Motor neuron (in vitro differentiated cells): ENCODE data around the gene REV1. TPM values are rescaled to one million over a fixed set of nuclear protein-coding genes. Genes with fewer than 3 reads are reported as not detected.
"Not testable (repeated sequence)": the region's sequence is repeated elsewhere in the genome, so short reads cannot be mapped to it uniquely, and the experiment has no call there.

ENCODE experiments used
- ATAC-seq, 8 experiments: fragments of 200-7000 bp; cut with Tn5 transposase; replicated peaks in 6 of 8; 2 replicates each; pipeline ENCODE4 v1.8.0; 2021; ENCODE audit warnings: mild to moderate bottlenecking in 8 of 8, moderate library complexity in 8 of 8
- H3K27ac ChIP-seq, 2 donors: fragments of 250-450 bp; sonication (Bioruptor Pico); 2 replicates each; pipeline ENCODE4 v1.9.0; 2021; ENCODE audit warnings: antibody characterized with exemption in 2 of 2, mild to moderate bottlenecking in 2 of 2, moderate library complexity in 1 of 2
- H3K4me1 ChIP-seq, 2 donors: fragments of 250-450 bp; sonication (Bioruptor Pico); replicated peaks in 1 of 2; 2 replicates each; pipeline ENCODE4 v1.6.1; 2021; ENCODE audit warnings: antibody characterized with exemption in 2 of 2, mild to moderate bottlenecking in 2 of 2, moderate library complexity in 1 of 2
- H3K4me3 ChIP-seq, 5 donors: fragments of 250-450 bp; sonication (Bioruptor Pico); 2 replicates each; pipeline ENCODE4 v1.9.0; 2021; ENCODE audit warnings: antibody characterized with exemption in 5 of 5, mild to moderate bottlenecking in 5 of 5, moderate library complexity in 4 of 5
- WGBS, 10 experiments: fragments of 450-650 bp; shearing (Covaris generic); methylation state at CpG; one replicate each; pipeline ENCODE4 v1.0.0; 2022; 5-methylcytosine and 5-hydroxymethylcytosine counted together
- in situ Hi-C, 9 experiments: fragments of 400-800 bp; cut with MboI; loops; one replicate each; pipeline ENCODE4 v1.15.0; 2021; ENCODE audit warnings: low sequenced_read_pairs in 9 of 9, low pct_unique_long_range_greater_than_20kb in 2 of 9; ENCODE audit not compliant: unreplicated experiment in 9 of 9
- total RNA-seq, 8 experiments: library from RNA; unstranded; fragments of 300-600 nt; gene quantifications; 2 replicates each; pipeline versions ENCODE4 v1.2.3 to v1.2.4, GENCODE V29; 2022

Gene REV1
- total RNA-seq, 8 experiments from 2014 or later = 18.8 to 66.7 (median 34.5) TPM

GRCh38 chr2:99481527-99481926 is 8.3 kb downstream of the REV1 start:
- 83 to 100% (median 89%) methylated on average over 1 to 2 of the region's 2 CpGs; no CpG with 5 or more reads in 6 of the 10 experiments for WGBS, 10 experiments
- in situ Hi-C loops = loop anchor here in 1 of 9 experiments (25.0 kb wide), 1 partner anchor 294 kb away; the partner anchor contains the start of genes MITD1 and MRPL30
- Histone ChIP-seq H3K4me3 (no peak overlapping the region), H3K4me1 (peaks cover 0 to 6% of the 10 kb centered on the region in 2 donors), H3K27ac (no peak overlapping the region)
- no peak for ATAC-seq

- H3K4me3 ChIP-seq = no peak overlapping the region
- in situ Hi-C loops = loop anchor here in 1 of 9 experiments (25.0 kb wide), 1 partner anchor 293 kb away; the partner anchor contains the start of genes MITD1 and MRPL30
- H3K4me1 ChIP-seq = peaks cover 0 to 6% of the 10 kb centered on the region in 2 donors
- no peak overlapping the region for H3K27ac ChIP-seq
- no peak for ATAC-seq
- 38 to 100% (median 100%) methylated on average over 1 of the region's 1 CpG; no CpG with 5 or more reads in 1 of the 10 experiments for WGBS, 10 experiments
These were observed 9.4 kb downstream of the REV1 start for GRCh38 chr2:99480390-99480789.

- Histone ChIP-seq H3K4me3 (no peak overlapping the region), H3K27ac (no peak overlapping the region), H3K4me1 (no peaks in the 10 kb centered on the region)
- ATAC-seq = no peak
- in situ Hi-C loops = loop anchor here in 1 of 9 experiments (25.0 kb wide), 1 partner anchor 291 kb away; the partner anchor contains the start of genes MITD1 and MRPL30
- 40 to 100% (median 82%) methylated on average over 1 to 5 of the region's 5 CpGs for WGBS, 10 experiments
These were observed 11.2 kb downstream of the REV1 start for GRCh38 chr2:99478632-99479031.

- 80 to 100% (median 97%) methylated on average over 1 to 6 of the region's 6 CpGs; no CpG with 5 or more reads in 2 of the 10 experiments for WGBS, 10 experiments
- H3K4me3 ChIP-seq = no peak overlapping the region
- in situ Hi-C loops = loop anchor here in 1 of 9 experiments (25.0 kb wide), 1 partner anchor 290 kb away; the partner anchor contains the start of genes MITD1 and MRPL30
- no peak for ATAC-seq
- H3K4me1 ChIP-seq = no peaks in the 10 kb centered on the region
- no peak overlapping the region for H3K27ac ChIP-seq
These were observed 12.8 kb downstream of the REV1 start for GRCh38 chr2:99477054-99477453.

GRCh38 chr2:99476629-99477028 is 13.2 kb downstream of the REV1 start:
- no peak for ATAC-seq
- Histone ChIP-seq H3K27ac (no peak overlapping the region), H3K4me1 (peaks cover 0 to 4% of the 10 kb centered on the region in 2 donors), H3K4me3 (no peak overlapping the region)
- in situ Hi-C loops = loop anchor here in 1 of 9 experiments (25.0 kb wide), 1 partner anchor 289 kb away; the partner anchor contains the start of genes MITD1 and MRPL30
- WGBS, 10 experiments = 95 to 100% (median 100%) methylated on average over 2 to 3 of the region's 3 CpGs; no CpG with 5 or more reads in 4 of the 10 experiments

- not testable (repeated sequence) for ATAC-seq, H3K27ac ChIP-seq, H3K4me3 ChIP-seq, H3K4me1 ChIP-seq
- 54 to 100% (median 92%) methylated on average over 1 to 4 of the region's 4 CpGs for WGBS, 10 experiments
- in situ Hi-C loops = loop anchor here in 1 of 9 experiments (25.0 kb wide), 1 partner anchor 288 kb away; the partner anchor contains the start of genes MITD1 and MRPL30
These were observed 14.7 kb downstream of the REV1 start for GRCh38 chr2:99475095-99475494.

- Histone ChIP-seq H3K27ac (no peak overlapping the region), H3K4me1 (peaks cover 0 to 4% of the 10 kb centered on the region in 2 donors), H3K4me3 (no peak overlapping the region)
- ATAC-seq = no peak
- in situ Hi-C loops = no loop called here
- 17 to 86% (median 68%) methylated on average over 1 to 2 of the region's 2 CpGs for WGBS, 10 experiments
These were observed 16.2 kb downstream of the REV1 start for GRCh38 chr2:99473518-99474083.

- ATAC-seq = no peak
- Histone ChIP-seq H3K4me3 (no peak overlapping the region), H3K27ac (no peak overlapping the region), H3K4me1 (peaks cover 0 to 4% of the 10 kb centered on the region in 2 donors)
- 86 to 100% (median 100%) methylated on average over 1 of the region's 1 CpG; no CpG with 5 or more reads in 3 of the 10 experiments for WGBS, 10 experiments
- in situ Hi-C loops = no loop called here
These were observed 17.2 kb downstream of the REV1 start for GRCh38 chr2:99472600-99472960.

GRCh38 chr2:99471654-99472599 is 17.9 kb downstream of the REV1 start:
- Histone ChIP-seq H3K4me1 (peaks cover 0 to 4% of the 10 kb centered on the region in 2 donors), H3K4me3 (no peak overlapping the region), H3K27ac (no peak overlapping the region)
- WGBS, 10 experiments = 61 to 100% (median 79%) methylated on average over 4 to 7 of the region's 7 CpGs
- peak in 1 of 8 experiments; percentile 44 for ATAC-seq
- in situ Hi-C loops = no loop called here

- in situ Hi-C loops = no loop called here
These were observed 18.9 kb downstream of the REV1 start for GRCh38 chr2:99470957-99471356.

GRCh38 chr2:99470459-99470858 is 19.4 kb downstream of the REV1 start:
- ATAC-seq, H3K4me1 ChIP-seq, in situ Hi-C loops, H3K27ac ChIP-seq, H3K4me3 ChIP-seq: not testable (repeated sequence)
- WGBS, 10 experiments = 90 to 100% (median 98%) methylated on average over 1 to 8 of the region's 8 CpGs

More at GRCh38 chr2:99470957-99471356, 18.9 kb downstream of the REV1 start:
- Histone ChIP-seq H3K4me1 (peaks cover 0 to 4% of the 10 kb centered on the region in 2 donors), H3K27ac (no peak overlapping the region), H3K4me3 (no peak overlapping the region)
- ATAC-seq = peak in 2 of 8 experiments; percentile 14 to 22

GRCh38 chr2:99469394-99469793 is 20.4 kb downstream of the REV1 start:
- Histone ChIP-seq H3K27ac (no peak overlapping the region), H3K4me3 (no peak overlapping the region), H3K4me1 (peaks cover 0 to 4% of the 10 kb centered on the region in 2 donors)
- 100% methylated on average over 1 of the region's 1 CpG; no CpG with 5 or more reads in 2 of the 10 experiments for WGBS, 10 experiments
- no peak for ATAC-seq
- in situ Hi-C loops = no loop called here

GRCh38 chr2:99468155-99468554 is 21.7 kb downstream of the REV1 start:
- H3K27ac ChIP-seq = no peak overlapping the region
- in situ Hi-C loops = no loop called here
- peaks cover 0 to 4% of the 10 kb centered on the region in 2 donors for H3K4me1 ChIP-seq
- no peak overlapping the region for H3K4me3 ChIP-seq
- WGBS, 10 experiments = 78 to 100% (median 89%) methylated on average over 1 to 4 of the region's 4 CpGs; no CpG with 5 or more reads in 4 of the 10 experiments
- ATAC-seq = no peak
